Ovary (tissue), 3 donors: ENCODE results near the gene CCDC61.

Experiments used
- CTCF ChIP-seq, 3 donors: fragments of 450-650 bp in 2 of 3; fragments of 200-600 bp in 1 of 3; IDR thresholded peaks; one replicate each; pipeline versions ENCODE4 v1.5.1 to v1.8.0; 2016 to 2022; ENCODE audit warnings: antibody characterized with exemption in 3 of 3, mild to moderate bottlenecking in 1 of 3
- POLR2A ChIP-seq: fragments of 450-650 bp; IDR thresholded peaks from one replicate; pipeline ENCODE4 v1.6.1; 2017; ENCODE audit warnings: antibody characterized with exemption, mild to moderate bottlenecking, moderate library complexity
- donor health status: DM: no; HTN: no; CAD: no.

- TF ChIP-seq CTCF (IDR thresholded peaks at IDR 0.05) (no peak), POLR2A (no peak)
These were observed 17.1 kb upstream of the CCDC61 start for GRCh38 chr19:45978156-45978555.
